Measurements from ENCODE around the gene NUP210. TPM values are rescaled to one million over a fixed set of nuclear protein-coding genes. Genes with fewer than 3 reads are reported as not detected.

The NUP210 gene
- total and polyA plus RNA-seq, 2 donors (not counting 3 experiments of a cell fraction or from before 2014, with no cell fraction given) = 0.14 to 0.84 TPM

GRCh38 chr3:13367728-13368127 lies 52.4 kb downstream of the NUP210 start:
- Histone ChIP-seq H3K4me3 (replicated peaks in 1 of 3; ENCODE audit: insufficient read depth in 1 of 3, low read depth in 1 of 3, low read length in 3 of 3) (no peak overlapping the region), H3K36me3 (ENCODE audit: control insufficient read depth in 2 of 2, extremely low read depth in 1 of 2, insufficient read depth in 2 of 2, low read length in 2 of 2) (no peaks in the 10 kb centered on the region), H3K4me1 (ENCODE audit: control insufficient read depth, extremely low read depth, insufficient read depth, low read length) (no peaks in the 10 kb centered on the region), H3K79me2 (ENCODE audit: control insufficient read depth, insufficient read depth, low read length) (no peaks in the 10 kb centered on the region), H3K27ac (ENCODE audit: insufficient read depth, low read depth, low read length) (no peak overlapping the region), H2AFZ (ENCODE audit: low read depth, low read length) (no peak overlapping the region), H3K4me2 (ENCODE audit: insufficient read depth, low read length) (no peak overlapping the region), H4K20me1 (replicated peaks; ENCODE audit: control insufficient read depth, extremely low read depth, insufficient read depth, low read length) (no peaks in the 10 kb centered on the region), H3K27me3 (ENCODE audit: control insufficient read depth in 2 of 2, insufficient read depth in 2 of 2, low read length in 2 of 2) (no peaks in the 10 kb centered on the region), H3K9ac (replicated peaks; ENCODE audit: extremely low read depth, insufficient read depth, low read length) (no peak overlapping the region), H3K9me1 (replicated peaks; ENCODE audit: control insufficient read depth, extremely low read depth, insufficient read depth, low read length) (no peaks in the 10 kb centered on the region), H3K9me3 (replicated peaks; ENCODE audit: control insufficient read depth, insufficient read depth, low read length) (no peaks in the 10 kb centered on the region)
- ChIA-PET POLR2A (no interaction called here), CTCF (no interaction called here)
- BruUV-seq (replicated peaks) = no TSS peak
- TF ChIP-seq MYC (IDR thresholded peaks at IDR 0.05; ENCODE audit: low read depth, low read length) = no peak
- TF ChIP-seq, protein P1, sequence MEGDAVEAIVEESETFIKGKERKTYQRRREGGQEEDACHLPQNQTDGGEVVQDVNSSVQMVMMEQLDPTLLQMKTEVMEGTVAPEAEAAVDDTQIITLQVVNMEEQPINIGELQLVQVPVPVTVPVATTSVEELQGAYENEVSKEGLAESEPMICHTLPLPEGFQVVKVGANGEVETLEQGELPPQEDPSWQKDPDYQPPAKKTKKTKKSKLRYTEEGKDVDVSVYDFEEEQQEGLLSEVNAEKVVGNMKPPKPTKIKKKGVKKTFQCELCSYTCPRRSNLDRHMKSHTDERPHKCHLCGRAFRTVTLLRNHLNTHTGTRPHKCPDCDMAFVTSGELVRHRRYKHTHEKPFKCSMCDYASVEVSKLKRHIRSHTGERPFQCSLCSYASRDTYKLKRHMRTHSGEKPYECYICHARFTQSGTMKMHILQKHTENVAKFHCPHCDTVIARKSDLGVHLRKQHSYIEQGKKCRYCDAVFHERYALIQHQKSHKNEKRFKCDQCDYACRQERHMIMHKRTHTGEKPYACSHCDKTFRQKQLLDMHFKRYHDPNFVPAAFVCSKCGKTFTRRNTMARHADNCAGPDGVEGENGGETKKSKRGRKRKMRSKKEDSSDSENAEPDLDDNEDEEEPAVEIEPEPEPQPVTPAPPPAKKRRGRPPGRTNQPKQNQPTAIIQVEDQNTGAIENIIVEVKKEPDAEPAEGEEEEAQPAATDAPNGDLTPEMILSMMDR (IDR thresholded peaks at IDR 0.05; ENCODE audit: extremely low read depth in 1 of 2, insufficient read depth in 1 of 2, low read depth in 1 of 2, low read length in 2 of 2) = no peak
- no peak for TF ChIP-seq GATA2 (IDR thresholded peaks at IDR 0.05; ENCODE audit: insufficient read depth, insufficient read length, low read depth, low read length)
- no peak for TF ChIP-seq POLR2A (IDR thresholded peaks at IDR 0.05; ENCODE audit: low read depth, low read length)
- TF ChIP-seq JUN (IDR thresholded peaks at IDR 0.05; ENCODE audit: borderline replicate concordance, insufficient read depth, insufficient read length, low read depth) = no peak
- TF ChIP-seq FOS (IDR thresholded peaks at IDR 0.05; ENCODE audit: borderline replicate concordance, insufficient read depth, low read length) = no peak
- TF ChIP-seq POLR2AphosphoS5 (IDR thresholded peaks at IDR 0.05; ENCODE audit: insufficient read depth, low read depth, low read length) = no peak
- no peak for TF ChIP-seq EZH2 (IDR thresholded peaks at IDR 0.05; ENCODE audit: borderline replicate concordance, low read depth, low read length, severe bottlenecking)
- TF ChIP-seq MAX (IDR thresholded peaks at IDR 0.05; ENCODE audit: insufficient read depth, insufficient read length) = no peak
- FAIRE-seq (no peak), DNase-seq (ENCODE audit: low read depth, low spot score) (no peak)
- intact Hi-C loops (cut with micrococcal nuclease) (no loop called here), dilution Hi-C loops (cut with MboI; ENCODE audit: extremely low pct_ligation_motif_present, low sequenced_read_pairs) (no loop called here)

Measured in endothelial cell of umbilical vein (primary cell).